HepG2 (cell line): ENCODE results near the gene BRD1. TPM values are rescaled to one million over a fixed set of nuclear protein-coding genes. Genes with fewer than 3 reads are reported as not detected.

Source experiments
- ATAC-seq: fragments of 200-7000 bp; cut with Tn5 transposase; 3 replicates; pipeline ENCODE4 v1.9.1; 2020; ENCODE audit warnings: mild to moderate bottlenecking, moderate library complexity
- BruUV-seq: library from RNA; stranded (reverse); fragments of 400-500 nt; replicated peaks from 2 replicates; lab custom pipeline; 2021; lab: Mats Ljungman, UMichigan
- CTCF ChIA-PET: fragments of 300-600 bp; formaldehyde crosslinking; extraction: SDS; loops from one replicate; lab custom pipeline; 2021; ENCODE audit warnings: low total read pairs, inconsistent platforms, low intra/inter-chr PET ratio; lab: Yijun Ruan, JAX
- POLR2A ChIA-PET: fragments of 350-600 bp; sonication (Branson Sonifier 250); formaldehyde crosslinking; loops from one replicate; lab custom pipeline; 2020; ENCODE audit warnings: antibody characterized with exemption, inconsistent platforms; lab: Yijun Ruan, JAX
- DNase-seq: peaks from one replicate; pipeline ENCODE4 v3.0.0-alpha.2; 2015; ENCODE audit warnings: low spot score
- FAIRE-seq: peaks from 3 replicates; lab custom pipeline; 2011; peaks lifted over from hg19 to GRCh38; lab: Jason Lieb, UNC
- H2AFZ ChIP-seq: one replicate; pipeline ENCODE4 v1.6.1; 2011; ENCODE audit warnings: low read length, inconsistent platforms
- H3K27ac ChIP-seq: fragments of 300-600 bp; 3 replicates; pipeline ENCODE4 v1.8.0; 2011; ENCODE audit warnings: mixed run types, mild to moderate bottlenecking, mixed read lengths, low read length, inconsistent platforms; ENCODE audit not compliant: insufficient read depth; ENCODE audit errors: extremely low read length
- H3K27me3 ChIP-seq, 2 experiments: fragments of 200-600 bp in 1 of 2; 2 replicates in 1 of 2; 3 replicates in 1 of 2; pipeline versions ENCODE4 v1.6.0 to v1.8.0; 2011; ENCODE audit warnings: low read length in 2 of 2, mild to moderate bottlenecking in 2 of 2, moderate library complexity in 2 of 2, inconsistent platforms in 1 of 2; ENCODE audit not compliant: insufficient read depth in 2 of 2, control insufficient read depth in 1 of 2
- H3K36me3 ChIP-seq, 2 experiments: fragments of 200-600 bp in 1 of 2; replicated peaks in 1 of 2; 2 replicates in 1 of 2; 3 replicates in 1 of 2; pipeline versions ENCODE4 v1.5.1 to v1.8.0; 2011; ENCODE audit warnings: low read length in 2 of 2, inconsistent platforms in 1 of 2; ENCODE audit not compliant: insufficient read depth in 2 of 2, control insufficient read depth in 1 of 2
- H3K4me1 ChIP-seq: 2 replicates; pipeline ENCODE4 v1.5.1; 2012; ENCODE audit warnings: low read length, inconsistent platforms; ENCODE audit not compliant: insufficient read depth
- H3K4me2 ChIP-seq: 2 replicates; pipeline ENCODE4 v1.6.0; 2011; ENCODE audit warnings: low read depth, low read length, inconsistent platforms
- H3K4me3 ChIP-seq, 3 experiments: fragments of 200-600 bp in 1 of 3; sonication (generic), shearing (Covaris generic) in 1 of 3; replicated peaks in 1 of 3; 2 replicates each; pipeline ENCODE4 v1.5.1; 2011 to 2016; ENCODE audit warnings: low read length in 3 of 3, inconsistent platforms in 2 of 3, low read depth in 2 of 3, mild to moderate bottlenecking in 2 of 3, control low read depth in 1 of 3, mixed read lengths in 1 of 3; ENCODE audit not compliant: insufficient read depth in 1 of 3
- H3K79me2 ChIP-seq: one replicate; pipeline ENCODE4 v1.6.1; 2011; ENCODE audit warnings: low read length, inconsistent platforms; ENCODE audit not compliant: insufficient read depth
- H3K9ac ChIP-seq: 2 replicates; pipeline ENCODE4 v1.6.0; 2011; ENCODE audit warnings: mild to moderate bottlenecking, low read depth, low read length, inconsistent platforms; ENCODE audit not compliant: insufficient read depth
- H3K9me3 ChIP-seq: 2 replicates; pipeline ENCODE4 v1.5.1; 2012; ENCODE audit warnings: mild to moderate bottlenecking, low read length
- H4K20me1 ChIP-seq: 2 replicates; pipeline ENCODE4 v1.6.0; 2011; ENCODE audit warnings: inconsistent platforms, mild to moderate bottlenecking, low read length, moderate library complexity; ENCODE audit not compliant: insufficient read depth
- EHMT2 ChIP-seq: fragments of 200-600 bp; sonication (generic); IDR thresholded peaks from 2 replicates; pipeline ENCODE4 v1.7.0; 2017; ENCODE audit warnings: antibody characterized with exemption, low read depth, low read length, borderline replicate concordance
- GZF1 ChIP-seq: sonication (generic); formaldehyde crosslinking; IDR thresholded peaks from 2 replicates; pipeline ENCODE4 v1.5.1; 2020; ENCODE audit warnings: mild to moderate bottlenecking, missing genetic modification reagents
- IKZF1 ChIP-seq: fragments of 450-650 bp; IDR thresholded peaks from 2 replicates; pipeline ENCODE4 v1.7.1; 2016
- ISX ChIP-seq: sonication (generic); formaldehyde crosslinking; conservative IDR thresholded peaks from 2 replicates; pipeline ENCODE4 v1.5.0; 2020; ENCODE audit warnings: missing genetic modification reagents
- KLF16 ChIP-seq, 2 experiments: sonication (generic) in 1 of 2; formaldehyde crosslinking in 1 of 2; IDR thresholded peaks; 2 replicates each; pipeline versions ENCODE4 v1.6.1 to v1.8.0; 2016 to 2023; ENCODE audit warnings: missing genetic modification reagents in 2 of 2, missing compliant biosample characterization in 1 of 2
- MIER2 ChIP-seq: IDR thresholded peaks from 2 replicates; pipeline ENCODE4 v1.6.1; 2016; ENCODE audit warnings: missing biosample characterization, missing genetic modification reagents
- RARA ChIP-seq: IDR thresholded peaks from 2 replicates; pipeline ENCODE4 v1.6.1; 2016; ENCODE audit warnings: missing genetic modification reagents, missing compliant biosample characterization
- RXRA ChIP-seq: sonication (generic); formaldehyde crosslinking; IDR thresholded peaks from 2 replicates; pipeline ENCODE4 v1.5.1; 2020; ENCODE audit warnings: missing genetic modification reagents
- SATB2 ChIP-seq: sonication (generic); formaldehyde crosslinking; IDR thresholded peaks from 2 replicates; pipeline ENCODE4 v1.5.0; 2020; ENCODE audit warnings: missing genetic modification reagents
- ZNF446 ChIP-seq: sonication (generic); formaldehyde crosslinking; IDR thresholded peaks from 2 replicates; pipeline ENCODE4 v1.5.0; 2020; ENCODE audit warnings: mild to moderate bottlenecking, missing genetic modification reagents
- ZNF563 ChIP-seq: sonication (generic); formaldehyde crosslinking; IDR thresholded peaks from 2 replicates; pipeline ENCODE4 v1.8.0; 2022; ENCODE audit warnings: mild to moderate bottlenecking, moderate library complexity, missing genetic modification reagents
- ZNF75D ChIP-seq: sonication (generic); formaldehyde crosslinking; IDR thresholded peaks from 2 replicates; pipeline ENCODE4 v1.8.1; 2023; ENCODE audit warnings: missing genetic modification reagents, mild to moderate bottlenecking, borderline replicate concordance
- WGBS: methylation state at CpG from one replicate; pipeline ENCODE4 v1.1.6; 2017; ENCODE audit warnings: low lambda C conversion rate; 5-methylcytosine and 5-hydroxymethylcytosine counted together
- in situ Hi-C: cut with HindIII; loops from 2 replicates; pipeline ENCODE4 v1.10.0; 2017; ENCODE audit warnings: low pct_unique_long_range_greater_than_20kb; ENCODE audit not compliant: extremely low pct_ligation_motif_present
- intact Hi-C: fragments of 100-400 bp; cut with micrococcal nuclease; formaldehyde crosslinking; loops from one replicate; pipeline ENCODE4 v1.10.0; 2022; ENCODE audit not compliant: unreplicated experiment
- polyA plus RNA-seq, 8 experiments: library from polyadenylated mRNA; depleted of rRNA in 3 of 8; stranded (reverse) in 7 of 8; unstranded in 1 of 8; fragments of >200 nt; fragmentation: Illumina TruSeq in 4 of 8; extraction: Trizol in 4 of 8; gene quantifications; 2 replicates each; pipeline versions ENCODE4 v1.2.1 to v1.2.3, GENCODE V29; 2011 to 2016; ENCODE audit warnings: low read depth in 4 of 8, missing spikeins in 1 of 8, mixed read lengths in 1 of 8; ENCODE audit not compliant: insufficient read depth in 1 of 8
- total RNA-seq, 5 experiments: library from RNA; depleted of rRNA; stranded (reverse); fragments of >200 nt; fragmentation: Illumina TruSeq; extraction: Trizol; gene quantifications; 2 replicates each; pipeline ENCODE4 v1.2.3, GENCODE V29; 2016; ENCODE audit warnings: low read depth in 1 of 5
- TF ChIP-seq, protein P1 (sequence below): IDR thresholded peaks from 2 replicates; pipeline ENCODE4 v1.6.1; 2016
- TF ChIP-seq, protein P2 (sequence below): IDR thresholded peaks from 2 replicates; pipeline ENCODE4 v1.6.1; 2016
- TF ChIP-seq, protein P3 (sequence below): IDR thresholded peaks from 2 replicates; pipeline ENCODE4 v1.6.1; 2016; ENCODE audit warnings: missing compliant biosample characterization, missing genetic modification reagents, borderline replicate concordance
- TF ChIP-seq, protein P4 (sequence below), 2 experiments: IDR thresholded peaks; 2 replicates each; pipeline ENCODE4 v1.6.1; 2011 to 2012; ENCODE audit warnings: low read length in 2 of 2, borderline replicate concordance in 1 of 2, low read depth in 1 of 2, mild to moderate bottlenecking in 1 of 2, moderate library complexity in 1 of 2
- TF ChIP-seq, protein P5 (sequence below): sonication (generic); formaldehyde crosslinking; conservative IDR thresholded peaks from 2 replicates; pipeline ENCODE4 v1.4.0; 2020; ENCODE audit warnings: missing genetic modification reagents

Gene BRD1
- total and polyA plus RNA-seq, 2 of the 13 experiments (the other 11 are each of a cell fraction or from before 2014, with no cell fraction given) = 5.1 to 12.0 TPM

DNA sequence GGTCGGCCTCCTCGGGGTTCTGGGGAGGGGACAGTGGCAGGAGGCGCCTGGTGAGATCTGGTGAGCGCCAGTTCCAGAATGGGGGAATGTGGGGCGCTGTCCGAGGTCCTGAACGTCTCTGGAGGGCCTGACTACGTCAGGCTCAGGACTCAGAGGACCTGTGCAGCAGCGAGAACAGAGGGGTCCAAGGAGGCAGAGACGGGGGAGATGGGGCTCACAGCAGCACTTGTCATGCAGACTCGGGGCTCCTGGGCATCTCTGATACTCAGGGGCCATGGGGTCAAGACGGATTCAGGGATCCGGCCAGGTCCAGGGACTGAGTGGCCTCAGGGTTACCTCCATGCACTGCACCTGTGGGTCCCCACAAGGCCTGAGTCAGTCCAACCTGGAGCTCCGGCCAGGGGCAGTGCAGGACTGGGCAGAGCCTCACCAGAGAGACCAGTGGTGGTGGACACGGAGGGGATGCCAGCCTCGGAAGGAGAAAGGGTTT lies 92.2 kb downstream of the BRD1 start:
- no peaks in the 10 kb centered on the region for H3K9me3 ChIP-seq
- ATAC-seq (peak; percentile 67), DNase-seq (no peak), FAIRE-seq (no peak)
- peaks cover 0 to 53% of the 10 kb centered on the region in 2 experiments; a peak in 2 of 5 replicates for H3K27me3 ChIP-seq
- H3K9ac ChIP-seq = no peak overlapping the region
- H3K36me3 ChIP-seq = no peaks in the 10 kb centered on the region
- H4K20me1 ChIP-seq = 0 out of 2 replicates have a peak, but pooled peaks cover 3% of the 10 kb centered on the region
- in situ Hi-C loops (no loop called here), intact Hi-C loops (no loop called here)
- H3K79me2 ChIP-seq = no peaks in the 10 kb centered on the region
- ChIA-PET CTCF (no interaction called here), POLR2A (no interaction called here)
- no peak overlapping the region for H3K4me2 ChIP-seq
- no peak overlapping the region for H3K27ac ChIP-seq
- no TSS peak for BruUV-seq
- H3K4me3 ChIP-seq = no peak overlapping the region
- no peaks in the 10 kb centered on the region for H3K4me1 ChIP-seq
- H2AFZ ChIP-seq = no peak overlapping the region
- WGBS = 16% methylated on average over 9 of the region's 16 CpGs
- no peak for TF ChIP-seq IKZF1
- TF ChIP-seq ZNF75D (CRISPR knock-in tag) = no peak
- peak; percentile 43; the same call in 1 of the 2 replicates for TF ChIP-seq ZNF563 (CRISPR knock-in tag)
- TF ChIP-seq, protein P1, sequence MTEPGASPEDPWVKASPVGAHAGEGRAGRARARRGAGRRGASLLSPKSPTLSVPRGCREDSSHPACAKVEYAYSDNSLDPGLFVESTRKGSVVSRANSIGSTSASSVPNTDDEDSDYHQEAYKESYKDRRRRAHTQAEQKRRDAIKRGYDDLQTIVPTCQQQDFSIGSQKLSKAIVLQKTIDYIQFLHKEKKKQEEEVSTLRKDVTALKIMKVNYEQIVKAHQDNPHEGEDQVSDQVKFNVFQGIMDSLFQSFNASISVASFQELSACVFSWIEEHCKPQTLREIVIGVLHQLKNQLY = no peak
- TF ChIP-seq SATB2 (CRISPR knock-in tag) = no peak
- TF ChIP-seq, protein P2, sequence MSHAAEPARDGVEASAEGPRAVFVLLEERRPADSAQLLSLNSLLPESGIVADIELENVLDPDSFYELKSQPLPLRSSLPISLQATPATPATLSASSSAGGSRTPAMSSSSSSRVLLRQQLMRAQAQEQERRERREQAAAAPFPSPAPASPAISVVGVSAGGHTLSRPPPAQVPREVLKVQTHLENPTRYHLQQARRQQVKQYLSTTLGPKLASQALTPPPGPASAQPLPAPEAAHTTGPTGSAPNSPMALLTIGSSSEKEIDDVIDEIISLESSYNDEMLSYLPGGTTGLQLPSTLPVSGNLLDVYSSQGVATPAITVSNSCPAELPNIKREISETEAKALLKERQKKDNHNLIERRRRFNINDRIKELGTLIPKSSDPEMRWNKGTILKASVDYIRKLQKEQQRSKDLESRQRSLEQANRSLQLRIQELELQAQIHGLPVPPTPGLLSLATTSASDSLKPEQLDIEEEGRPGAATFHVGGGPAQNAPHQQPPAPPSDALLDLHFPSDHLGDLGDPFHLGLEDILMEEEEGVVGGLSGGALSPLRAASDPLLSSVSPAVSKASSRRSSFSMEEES (CRISPR knock-in tag) = peak; percentile 51; the same call in 1 of the 2 replicates
- TF ChIP-seq, protein P3, sequence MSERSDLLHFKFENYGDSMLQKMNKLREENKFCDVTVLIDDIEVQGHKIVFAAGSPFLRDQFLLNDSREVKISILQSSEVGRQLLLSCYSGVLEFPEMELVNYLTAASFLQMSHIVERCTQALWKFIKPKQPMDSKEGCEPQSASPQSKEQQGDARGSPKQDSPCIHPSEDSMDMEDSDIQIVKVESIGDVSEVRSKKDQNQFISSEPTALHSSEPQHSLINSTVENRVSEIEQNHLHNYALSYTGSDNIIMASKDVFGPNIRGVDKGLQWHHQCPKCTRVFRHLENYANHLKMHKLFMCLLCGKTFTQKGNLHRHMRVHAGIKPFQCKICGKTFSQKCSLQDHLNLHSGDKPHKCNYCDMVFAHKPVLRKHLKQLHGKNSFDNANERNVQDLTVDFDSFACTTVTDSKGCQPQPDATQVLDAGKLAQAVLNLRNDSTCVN (CRISPR knock-in tag) = peak; percentile 38; the same call in 1 of the 2 replicates
- TF ChIP-seq MIER2 (CRISPR knock-in tag) = peak; percentile 94
- TF ChIP-seq ZNF446 = peak; percentile 49; the same call in 1 of the 2 replicates
- peak; percentile 8; the same call in 1 of the 2 replicates for TF ChIP-seq RARA (CRISPR knock-in tag)
- 0 out of 4 replicates have a peak, but pooled peaks of 1 of the 2 experiments have one; percentile 21 for TF ChIP-seq KLF16 (CRISPR knock-in tag; IDR thresholded peaks at IDR 0.05)
- TF ChIP-seq, protein P4, sequence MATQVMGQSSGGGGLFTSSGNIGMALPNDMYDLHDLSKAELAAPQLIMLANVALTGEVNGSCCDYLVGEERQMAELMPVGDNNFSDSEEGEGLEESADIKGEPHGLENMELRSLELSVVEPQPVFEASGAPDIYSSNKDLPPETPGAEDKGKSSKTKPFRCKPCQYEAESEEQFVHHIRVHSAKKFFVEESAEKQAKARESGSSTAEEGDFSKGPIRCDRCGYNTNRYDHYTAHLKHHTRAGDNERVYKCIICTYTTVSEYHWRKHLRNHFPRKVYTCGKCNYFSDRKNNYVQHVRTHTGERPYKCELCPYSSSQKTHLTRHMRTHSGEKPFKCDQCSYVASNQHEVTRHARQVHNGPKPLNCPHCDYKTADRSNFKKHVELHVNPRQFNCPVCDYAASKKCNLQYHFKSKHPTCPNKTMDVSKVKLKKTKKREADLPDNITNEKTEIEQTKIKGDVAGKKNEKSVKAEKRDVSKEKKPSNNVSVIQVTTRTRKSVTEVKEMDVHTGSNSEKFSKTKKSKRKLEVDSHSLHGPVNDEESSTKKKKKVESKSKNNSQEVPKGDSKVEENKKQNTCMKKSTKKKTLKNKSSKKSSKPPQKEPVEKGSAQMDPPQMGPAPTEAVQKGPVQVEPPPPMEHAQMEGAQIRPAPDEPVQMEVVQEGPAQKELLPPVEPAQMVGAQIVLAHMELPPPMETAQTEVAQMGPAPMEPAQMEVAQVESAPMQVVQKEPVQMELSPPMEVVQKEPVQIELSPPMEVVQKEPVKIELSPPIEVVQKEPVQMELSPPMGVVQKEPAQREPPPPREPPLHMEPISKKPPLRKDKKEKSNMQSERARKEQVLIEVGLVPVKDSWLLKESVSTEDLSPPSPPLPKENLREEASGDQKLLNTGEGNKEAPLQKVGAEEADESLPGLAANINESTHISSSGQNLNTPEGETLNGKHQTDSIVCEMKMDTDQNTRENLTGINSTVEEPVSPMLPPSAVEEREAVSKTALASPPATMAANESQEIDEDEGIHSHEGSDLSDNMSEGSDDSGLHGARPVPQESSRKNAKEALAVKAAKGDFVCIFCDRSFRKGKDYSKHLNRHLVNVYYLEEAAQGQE (IDR thresholded peaks at IDR 0.05; ENCODE audit: borderline replicate concordance in 1 of 2, low read depth in 1 of 2, low read length in 2 of 2) = peak in 1 of 2 experiments; percentile 96
- peak; percentile 73; the same call in 1 of the 2 replicates for TF ChIP-seq EHMT2
- TF ChIP-seq RXRA = no peak
- TF ChIP-seq GZF1 (CRISPR knock-in tag) = no peak
- TF ChIP-seq ISX (CRISPR knock-in tag) = 0 out of 2 replicates have a peak, but pooled peaks have one; percentile 32
- TF ChIP-seq, protein P5, sequence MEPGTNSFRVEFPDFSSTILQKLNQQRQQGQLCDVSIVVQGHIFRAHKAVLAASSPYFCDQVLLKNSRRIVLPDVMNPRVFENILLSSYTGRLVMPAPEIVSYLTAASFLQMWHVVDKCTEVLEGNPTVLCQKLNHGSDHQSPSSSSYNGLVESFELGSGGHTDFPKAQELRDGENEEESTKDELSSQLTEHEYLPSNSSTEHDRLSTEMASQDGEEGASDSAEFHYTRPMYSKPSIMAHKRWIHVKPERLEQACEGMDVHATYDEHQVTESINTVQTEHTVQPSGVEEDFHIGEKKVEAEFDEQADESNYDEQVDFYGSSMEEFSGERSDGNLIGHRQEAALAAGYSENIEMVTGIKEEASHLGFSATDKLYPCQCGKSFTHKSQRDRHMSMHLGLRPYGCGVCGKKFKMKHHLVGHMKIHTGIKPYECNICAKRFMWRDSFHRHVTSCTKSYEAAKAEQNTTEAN = 0 out of 2 replicates have a peak, but pooled peaks have one; percentile 32
